Posterior vena cava (tissue), 2 donors: Measurements from ENCODE around the gene P2RX4. TPM values are rescaled to one million over a fixed set of nuclear protein-coding genes. Genes with fewer than 3 reads are reported as not detected.
A peak's percentile ranks its signal among the peaks of the same experiment; 100 is the strongest.
"Not testable (repeated sequence)": the region's sequence is repeated elsewhere in the genome, so short reads cannot be mapped to it uniquely, and the experiment has no call there.

Experiments used
- DNase-seq: peaks from one replicate; pipeline ENCODE4 v3.0.0-alpha.2; 2020; ENCODE audit warnings: low spot score
- intact Hi-C, 2 donors: fragments of 100-400 bp; cut with DNase I; formaldehyde crosslinking; loops; one replicate each; pipeline versions ENCODE4 v1.14.1 to v1.14.2; 2022 to 2023
- total RNA-seq, 2 donors: library from RNA; stranded (reverse); fragmentation: NEBNext Ultra II Directional; extraction: Animal tissue kit (Norgen Biotek cat#: 25700); gene quantifications; one replicate each; pipeline ENCODE4 v1.2.1, GENCODE V29; 2021
- donor health status: DM: yes; HTN: yes; CAD: no.
- donor health status: DM: yes; HTN: yes; CAD: no.

P2RX4 gene
- total RNA-seq, 2 donors from 2014 or later = 18.3 to 20.3 TPM

DNA sequence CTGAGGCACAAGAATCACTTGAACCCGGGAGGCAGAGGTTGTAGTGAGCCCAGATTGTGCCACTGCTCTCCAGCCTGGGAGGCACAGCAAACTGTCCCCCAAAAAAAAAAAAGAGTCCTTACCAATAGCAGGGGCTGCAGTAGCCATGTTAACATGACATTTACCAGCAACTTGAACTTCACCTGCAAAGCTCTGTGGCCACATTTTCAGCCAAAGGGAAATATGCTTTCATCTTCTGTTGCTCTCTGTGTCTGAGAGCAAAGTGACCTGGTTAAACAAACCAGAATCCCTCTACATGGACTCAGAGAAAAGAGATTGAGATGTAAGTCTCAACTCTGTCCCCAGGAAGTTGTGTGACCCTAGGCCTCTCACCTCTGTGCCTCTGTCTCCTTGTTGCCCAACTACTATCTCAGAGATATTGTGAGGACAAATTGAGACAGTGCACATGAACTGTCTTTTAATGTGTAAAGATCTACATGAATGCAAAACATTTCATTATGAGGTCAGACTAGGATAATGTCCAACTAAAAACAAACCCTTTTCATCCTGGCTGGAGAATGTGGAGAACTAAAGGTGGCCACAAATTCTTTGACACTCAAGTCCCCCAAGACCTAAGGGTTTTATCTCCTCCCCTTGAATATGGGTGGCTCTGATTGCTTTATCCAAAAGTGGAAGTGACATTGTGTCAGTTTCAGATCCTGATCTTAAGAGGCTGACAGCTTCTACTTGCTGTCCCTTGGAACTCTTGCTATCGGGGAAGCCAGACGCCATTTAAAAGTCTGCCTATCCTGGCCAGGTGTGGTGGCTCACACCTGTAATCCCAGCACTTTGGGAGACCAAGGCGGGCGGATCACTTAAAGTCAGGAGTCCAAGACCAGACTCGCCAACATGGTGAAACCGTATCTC, 24.7 kb upstream of the P2RX4 start:
- no peak for DNase-seq
- intact Hi-C loops = no loop called here

DNA sequence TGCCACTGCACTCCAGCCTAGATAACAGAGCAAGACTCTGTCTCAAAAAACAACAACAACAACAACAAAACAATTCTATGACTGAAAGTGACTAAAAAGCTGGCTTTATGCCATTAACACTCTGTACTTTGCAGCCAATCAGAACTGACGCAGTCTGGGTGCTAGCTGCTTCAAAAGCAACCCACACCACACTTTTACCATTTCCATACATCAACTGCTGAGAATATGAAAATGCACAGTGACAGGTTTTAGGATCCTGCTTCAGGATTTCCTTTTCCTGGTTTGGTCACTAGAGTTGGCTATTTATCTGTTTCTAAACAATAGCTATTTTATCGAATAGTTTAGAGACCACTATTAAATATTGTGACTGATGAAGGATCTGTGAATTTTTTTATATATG, 23.1 kb upstream of the P2RX4 start:
- intact Hi-C loops = no loop called here

DNA sequence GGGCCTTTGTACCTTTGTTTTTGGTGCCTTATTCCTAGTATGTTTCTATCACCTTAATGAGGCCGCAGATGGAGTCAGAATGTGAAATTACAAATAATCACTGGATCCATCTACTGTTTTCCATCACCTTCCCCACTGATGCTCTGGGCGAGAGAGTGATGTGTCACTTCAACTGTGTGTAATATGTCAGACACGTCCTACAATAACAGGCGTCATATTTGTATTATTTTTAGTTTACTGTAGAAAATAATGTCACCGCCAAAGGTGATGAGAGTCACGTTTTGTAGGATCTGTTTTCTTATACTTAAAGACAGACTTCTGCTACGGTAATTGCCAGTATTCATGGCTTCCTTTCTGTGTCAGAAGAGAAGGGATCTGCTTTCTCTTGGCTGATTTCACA, 22.4 kb upstream of the P2RX4 start:
- no peak for DNase-seq
- intact Hi-C loops = no loop called here

More for the DNA sequence above, 23.1 kb upstream of the P2RX4 start:
- no peak for DNase-seq

DNA sequence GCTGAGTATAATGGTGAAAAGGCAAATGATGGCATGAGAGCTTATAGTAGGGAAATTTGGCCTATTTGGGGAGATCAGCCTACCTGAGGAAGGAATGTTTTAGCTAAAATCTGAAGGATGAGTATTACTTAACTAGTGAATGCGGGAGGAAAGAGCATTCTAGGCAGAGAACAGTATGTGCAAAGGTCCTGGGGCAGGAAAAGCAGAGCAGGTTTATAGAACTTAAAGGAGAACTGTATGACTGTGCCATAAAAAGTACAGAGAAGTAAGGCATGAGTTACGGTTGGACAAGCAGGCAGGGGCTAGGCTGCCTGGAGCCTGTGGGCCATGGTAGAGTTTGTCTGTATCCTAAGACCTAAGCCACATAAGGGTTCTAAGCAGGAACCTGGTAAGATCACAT, 21.7 kb upstream of the P2RX4 start:
- intact Hi-C loops = no loop called here

DNA sequence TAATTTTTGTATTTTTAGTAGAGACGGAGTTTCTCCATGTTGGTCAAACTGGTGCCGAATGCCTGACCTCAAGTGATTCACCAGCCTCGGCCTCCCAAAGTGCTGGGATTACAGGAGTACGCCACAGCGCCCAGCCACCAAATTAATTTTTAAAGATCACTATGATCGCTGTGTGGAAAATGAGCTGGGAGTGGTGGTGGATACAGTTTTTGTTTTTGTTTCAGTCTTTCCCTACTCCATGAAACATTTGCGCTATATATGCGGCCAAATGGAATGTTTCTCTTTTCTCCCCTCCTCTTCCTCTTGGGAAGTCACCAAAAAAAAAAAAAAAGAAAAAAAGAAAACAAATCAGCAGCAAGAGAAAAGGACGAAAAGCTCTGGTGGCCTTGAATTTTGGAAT, 20.8 kb upstream of the P2RX4 start:
- intact Hi-C loops = no loop called here
- DNase-seq = no peak

More for the DNA sequence above, 21.7 kb upstream of the P2RX4 start:
- no peak for DNase-seq

DNA sequence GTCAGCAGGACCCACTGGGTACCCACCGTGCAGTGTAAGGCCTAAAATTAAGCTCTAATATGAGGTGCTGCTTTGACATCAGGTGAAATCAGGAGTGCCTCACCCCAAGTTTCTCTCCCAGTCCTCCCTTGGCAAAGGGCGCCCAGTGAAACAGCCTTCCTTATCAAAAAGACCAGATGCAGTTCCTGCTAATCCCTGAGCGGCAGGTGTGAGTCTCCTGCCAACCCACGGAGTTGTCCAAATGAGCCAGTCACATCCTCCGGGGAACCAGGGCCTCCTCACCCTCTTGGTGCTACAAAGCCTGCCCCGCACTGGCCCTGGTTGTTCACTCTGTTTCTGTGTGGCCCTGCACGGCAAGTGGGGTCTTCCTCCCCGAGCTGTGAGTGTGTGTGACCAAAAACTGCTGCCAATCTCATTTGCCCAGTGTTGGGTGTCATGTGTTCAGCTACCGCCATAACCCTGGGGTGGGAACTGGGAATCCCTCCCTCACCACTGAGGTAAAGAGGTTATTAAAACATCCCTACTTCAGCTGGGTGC, 20.2 kb upstream of the P2RX4 start:
- intact Hi-C loops = no loop called here
- DNase-seq = no peak

DNA sequence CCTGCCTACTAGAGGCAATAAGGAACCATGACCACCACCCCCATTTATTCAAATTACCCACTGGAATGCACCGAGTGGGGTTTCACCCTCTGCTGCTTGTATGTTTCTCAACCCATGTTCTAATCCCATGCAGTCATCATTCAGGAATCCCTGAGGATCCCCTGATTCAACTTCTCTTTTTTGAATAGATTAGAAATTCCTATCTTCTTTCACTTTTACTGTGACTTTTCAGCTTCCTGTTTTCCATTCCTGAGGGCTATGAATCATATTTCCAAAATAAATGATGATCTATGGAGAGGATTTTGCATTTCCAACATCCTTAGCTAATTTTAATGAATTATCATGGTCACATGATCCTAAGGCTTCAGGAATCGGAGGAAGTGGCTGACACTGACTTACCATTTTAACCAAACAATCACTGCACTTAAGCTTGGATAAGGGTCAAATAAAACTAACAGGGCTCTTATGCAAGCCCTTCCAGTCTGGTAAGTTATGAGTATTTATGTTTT, 19.4 kb upstream of the P2RX4 start:
- intact Hi-C loops = no loop called here
- no peak for DNase-seq

DNA sequence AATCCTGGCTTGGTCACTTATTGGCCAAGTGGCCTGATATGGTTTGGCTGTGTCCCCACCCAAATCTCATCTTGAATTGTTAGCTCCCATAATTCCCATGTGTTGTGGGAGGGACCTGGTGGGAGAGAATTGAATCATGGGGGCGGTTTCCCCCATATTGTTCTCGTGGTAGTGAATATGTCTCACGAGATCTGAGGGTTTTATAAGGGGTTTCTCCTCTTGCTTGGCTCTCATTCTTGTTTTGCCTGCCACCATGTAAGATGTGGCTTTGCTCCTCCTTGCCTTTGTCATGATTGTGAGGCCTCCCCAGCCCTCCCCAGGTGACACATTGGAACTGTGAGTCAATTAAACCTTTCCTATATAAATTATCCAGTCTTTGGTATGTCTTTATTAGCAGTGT, 18.8 kb upstream of the P2RX4 start:
- intact Hi-C loops = no loop called here

DNA sequence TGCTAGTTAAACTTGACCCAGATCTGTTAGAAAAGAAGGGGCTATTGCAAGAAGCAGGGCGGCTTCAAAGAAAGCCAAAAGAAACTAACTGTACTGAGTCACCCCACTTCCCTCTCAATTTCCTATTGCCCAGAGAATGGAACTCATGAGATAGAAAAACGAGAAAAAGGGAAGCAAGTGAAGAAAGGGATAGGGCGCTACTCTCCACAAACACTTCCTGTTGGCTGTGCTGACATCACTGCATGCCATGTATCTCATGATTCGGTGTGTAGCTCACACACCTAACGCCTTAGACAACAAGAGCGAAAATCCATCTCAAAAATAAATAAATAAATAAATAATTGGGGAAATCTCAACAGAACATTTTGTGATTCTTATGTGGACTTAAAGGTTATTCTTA, 13.0 kb upstream of the P2RX4 start:
- intact Hi-C loops = no loop called here
- no peak for DNase-seq

More for the DNA sequence above, 18.8 kb upstream of the P2RX4 start:
- DNase-seq = no peak

DNA sequence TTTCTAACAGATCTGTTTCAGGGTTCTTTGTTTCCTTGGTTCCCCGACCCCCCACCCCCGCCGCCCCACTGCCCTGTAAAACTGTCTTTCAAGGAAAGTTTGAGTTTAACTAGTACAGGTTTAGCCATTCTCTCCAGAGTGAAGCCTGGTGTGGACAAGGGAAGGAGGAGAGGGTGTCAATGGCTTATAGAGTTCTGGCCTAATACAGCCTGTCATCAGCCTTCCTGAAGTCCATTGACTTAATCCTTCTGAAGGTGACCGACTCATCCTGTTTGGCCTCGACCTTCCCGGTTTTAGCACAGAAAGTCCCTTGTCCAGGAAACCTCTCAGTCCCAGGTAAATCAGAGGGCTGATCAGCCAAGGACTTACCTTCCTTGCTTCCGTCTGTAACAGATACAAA, 11.0 kb upstream of the P2RX4 start:
- no peak for DNase-seq
- intact Hi-C loops = no loop called here

DNA sequence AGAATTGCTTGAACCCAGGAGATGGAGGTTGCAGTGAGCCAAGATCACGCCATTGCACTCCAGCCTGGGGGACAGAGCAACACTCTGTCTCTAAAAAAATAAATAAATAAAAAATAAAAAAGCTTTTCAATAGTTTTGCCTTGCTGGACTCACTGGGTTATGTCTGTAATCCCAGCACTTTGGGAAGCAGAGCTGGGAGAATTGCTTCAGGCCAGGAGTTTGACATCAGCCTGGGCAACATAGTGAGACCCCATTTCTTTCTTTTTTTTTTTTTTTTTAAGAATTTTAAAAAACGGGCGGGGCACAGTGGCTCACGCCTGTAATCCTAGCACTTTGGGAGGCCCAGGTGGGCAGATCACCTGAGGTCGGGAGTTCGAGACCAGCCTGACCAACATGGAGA, 8.8 kb upstream of the P2RX4 start:
- not testable (repeated sequence) for DNase-seq

DNA sequence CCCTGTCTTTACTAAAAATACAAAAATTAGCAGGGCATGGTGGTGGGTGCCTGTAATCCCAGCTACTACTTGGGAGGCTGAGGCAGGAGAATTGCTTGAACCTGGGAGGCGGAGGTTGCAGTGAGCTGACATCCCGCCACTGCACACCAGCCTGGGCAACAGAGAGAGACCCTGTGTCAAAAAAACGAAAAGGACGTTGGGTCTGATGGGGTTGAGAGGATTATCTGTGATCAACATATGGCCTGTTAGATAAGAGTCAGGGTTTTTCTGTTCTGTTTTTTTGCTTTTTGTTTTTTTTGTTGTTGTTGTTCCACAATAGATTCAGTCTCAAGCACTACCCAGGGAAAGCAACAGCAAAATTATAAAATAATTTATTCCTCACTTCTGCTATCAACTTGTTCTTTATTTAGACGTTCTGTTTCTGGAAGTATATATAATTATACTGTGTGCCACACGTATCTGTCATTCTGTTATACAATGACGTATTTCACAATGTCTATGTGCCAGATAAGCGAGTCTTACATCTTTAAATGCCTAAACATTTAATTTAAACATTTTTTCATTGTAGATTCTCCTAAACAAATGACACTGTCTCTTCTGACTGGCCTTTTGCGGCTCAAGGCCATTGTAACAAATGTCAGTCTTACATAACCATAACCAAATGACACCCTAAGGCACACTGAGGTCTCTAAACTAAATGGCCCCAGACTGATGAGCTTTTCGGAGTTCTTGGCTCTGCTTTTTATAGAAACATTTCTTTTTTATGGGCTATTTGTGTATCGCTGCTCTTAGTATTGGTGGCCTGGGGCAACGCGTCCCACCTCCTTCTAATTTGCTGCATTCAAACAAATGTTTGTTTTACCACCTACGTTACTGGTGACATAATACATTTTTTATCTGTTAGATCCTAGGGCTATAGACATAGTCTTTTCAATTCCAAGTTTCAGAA, 7.2 kb upstream of the P2RX4 start:
- no peak for DNase-seq
- intact Hi-C loops = no loop called here

More for the DNA sequence above, 8.8 kb upstream of the P2RX4 start:
- intact Hi-C loops = not testable (repeated sequence)

DNA sequence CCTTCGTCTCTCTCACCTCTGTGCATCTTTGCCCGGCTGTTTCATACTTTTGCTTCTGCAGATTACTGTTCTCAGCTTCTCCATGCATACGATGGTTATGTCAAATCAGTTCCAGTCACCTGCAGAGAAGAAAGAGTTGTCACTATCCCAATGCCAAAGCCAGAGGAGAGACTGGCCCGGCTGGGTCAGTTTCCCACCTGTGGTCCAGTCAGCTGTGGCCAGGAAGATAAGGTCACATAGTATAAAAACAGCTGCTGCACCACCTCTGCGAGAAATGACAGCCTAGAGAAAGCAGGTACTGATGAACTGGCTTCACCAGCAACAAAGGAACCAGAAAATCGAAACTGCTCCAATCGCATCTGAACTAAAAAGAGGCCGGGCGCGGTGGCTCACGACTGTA, 6.4 kb upstream of the P2RX4 start:
- DNase-seq = no peak
- intact Hi-C loops = no loop called here

DNA sequence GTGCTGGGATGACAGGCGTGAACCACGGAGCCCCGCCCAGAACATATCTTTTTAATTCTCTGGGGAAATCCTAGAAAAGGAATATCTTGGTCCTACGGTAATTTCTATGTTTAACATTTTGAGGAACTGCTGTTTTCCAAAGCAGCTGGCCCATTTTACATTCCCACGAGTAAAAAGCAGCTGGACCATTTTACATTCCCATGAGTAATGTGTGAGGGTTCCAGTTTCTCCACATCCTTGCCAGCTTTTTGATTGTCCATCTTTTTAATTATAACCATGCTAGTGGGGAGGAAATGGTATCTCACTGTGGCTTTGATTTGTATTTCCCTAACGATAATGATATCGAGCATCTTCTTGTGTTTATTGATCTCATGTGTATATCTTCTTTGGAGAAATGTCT, 4.4 kb upstream of the P2RX4 start:
- intact Hi-C loops = no loop called here
- peak; percentile 10 for DNase-seq

DNA sequence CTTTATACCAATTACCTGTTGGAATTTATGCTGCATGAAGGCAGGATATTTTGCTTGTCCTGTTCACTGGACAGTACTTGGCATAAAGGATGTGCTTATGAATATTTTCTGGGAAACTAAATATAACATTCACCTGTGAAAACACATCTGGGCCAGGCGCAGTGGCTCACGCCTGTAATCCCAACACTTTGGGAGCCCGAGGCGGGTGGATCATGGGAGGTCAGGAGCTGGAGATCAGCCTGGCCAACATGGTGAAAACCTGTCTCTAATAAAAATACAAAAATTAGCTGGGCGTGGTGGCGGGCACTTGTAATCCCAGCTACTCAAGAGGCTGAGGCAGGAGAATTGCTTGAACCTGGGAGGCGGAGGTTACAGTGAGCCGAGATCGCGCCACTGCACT, 1.4 kb upstream of the P2RX4 start:
- peak; percentile 63 for DNase-seq
- intact Hi-C loops = not testable (repeated sequence)

DNA sequence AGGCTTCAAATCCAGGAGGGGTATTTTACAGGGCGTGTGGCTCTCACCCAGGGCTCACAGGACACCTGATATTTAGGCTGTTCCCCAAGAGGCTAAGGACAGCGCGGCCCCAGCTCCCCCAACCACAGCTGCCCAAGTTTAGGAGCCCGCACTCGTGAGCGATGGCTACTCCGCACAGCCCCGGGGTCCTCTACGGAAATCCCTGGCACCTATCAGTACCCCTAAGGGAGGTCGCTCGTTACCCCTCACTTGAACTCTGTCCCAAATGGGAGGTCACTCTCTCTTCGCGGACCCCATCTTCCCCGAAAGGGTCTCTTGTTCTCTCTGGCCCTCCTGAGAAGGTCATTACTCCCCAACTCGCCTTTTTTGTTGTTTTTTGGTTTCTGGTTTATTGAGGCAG, 708 bp upstream of the P2RX4 start:
- DNase-seq = peak; percentile 80
- intact Hi-C loops = no loop called here

DNA sequence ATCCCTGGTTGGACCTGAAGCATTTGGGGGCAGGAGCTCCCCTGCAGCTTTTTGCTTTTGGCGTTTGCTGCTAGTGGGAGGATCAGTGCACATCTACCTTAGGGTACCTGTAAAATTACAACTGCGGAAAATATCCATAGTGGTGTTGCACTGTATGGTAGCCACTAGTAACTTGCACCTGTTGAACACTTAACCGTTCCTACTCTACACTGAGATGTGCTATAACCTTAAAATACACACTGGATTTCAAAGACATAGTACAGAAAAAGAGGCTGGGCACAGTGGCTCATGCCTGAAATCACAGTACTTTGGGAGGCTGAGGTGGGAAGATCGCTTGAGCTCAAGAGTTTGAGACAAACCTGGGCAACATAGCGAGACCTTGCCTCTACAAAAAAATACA, 2.9 kb downstream of the P2RX4 start:
- DNase-seq = no peak
- intact Hi-C loops = no loop called here

DNA sequence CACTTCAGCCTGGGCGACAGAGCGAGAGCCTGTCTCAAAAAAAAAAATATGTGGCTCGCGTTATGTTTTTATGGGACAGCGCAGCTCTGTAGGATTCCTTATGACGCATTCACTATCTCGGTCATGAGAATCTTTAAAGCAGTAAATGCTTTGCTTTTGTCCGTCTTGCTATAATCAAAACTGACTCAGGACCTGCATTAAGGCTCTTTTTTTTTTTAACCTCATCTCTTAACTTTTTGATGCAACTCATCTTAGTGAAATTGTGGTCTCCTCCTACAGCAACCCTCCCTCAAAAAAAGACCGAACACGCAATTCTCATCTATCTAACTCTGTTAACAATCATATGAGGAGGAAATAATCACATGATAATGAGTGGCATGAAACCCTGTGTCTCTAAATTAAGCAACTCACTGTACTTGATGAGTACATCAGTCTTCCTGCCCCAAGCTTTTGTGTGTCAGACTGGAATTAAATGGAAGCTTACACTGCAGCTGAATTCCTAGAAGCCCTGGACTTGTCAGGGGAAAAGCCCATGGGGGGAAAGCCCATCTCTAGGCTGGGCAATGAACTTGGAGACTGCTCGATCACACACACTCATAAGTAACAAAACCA, 4.3 kb downstream of the P2RX4 start:
- intact Hi-C loops = no loop called here
- no peak for DNase-seq
